K562 (cell line): ENCODE results near the gene HIRIP3. TPM values are rescaled to one million over a fixed set of nuclear protein-coding genes. Genes with fewer than 3 reads are reported as not detected.

ENCODE experiments used
- BRD9 ChIP-seq: fragments of 450-650 bp; IDR thresholded peaks from 2 replicates; pipeline ENCODE4 v1.6.1; 2018; ENCODE audit warnings: low read depth; ENCODE audit not compliant: partially characterized antibody
- CCNT2 ChIP-seq: IDR thresholded peaks from 2 replicates; pipeline ENCODE4 v1.6.1; 2011; ENCODE audit warnings: borderline replicate concordance, low read depth, mild to moderate bottlenecking, moderate library complexity, mixed read lengths, low read length; ENCODE audit not compliant: insufficient read length; ENCODE audit errors: extremely low read depth
- CHCHD3 ChIP-seq: fragments of 250-450 bp; sonication (Bioruptor Pico); IDR thresholded peaks from 2 replicates; pipeline ENCODE4 v2.1.2; 2022; ENCODE audit warnings: mild to moderate bottlenecking
- CHD4 ChIP-seq: fragments of 200-600 bp; sonication (generic); IDR thresholded peaks from 3 replicates; pipeline ENCODE4 v1.6.1; 2012; ENCODE audit warnings: low read depth, mild to moderate bottlenecking, mixed read lengths, low read length, inconsistent platforms; ENCODE audit not compliant: insufficient read depth, insufficient replicate concordance, poor library complexity, severe bottlenecking
- COPS2 ChIP-seq: fragments of 450-650 bp; conservative IDR thresholded peaks from 2 replicates; pipeline ENCODE4 v1.6.1; 2016; ENCODE audit warnings: mild to moderate bottlenecking, moderate library complexity
- CXXC5 ChIP-seq: fragments of 250-450 bp; sonication (Bioruptor Pico); IDR thresholded peaks from 2 replicates; pipeline ENCODE4 v1.8.0; 2022; ENCODE audit warnings: inconsistent platforms, mild to moderate bottlenecking, moderate library complexity
- DPF2 ChIP-seq: fragments of 450-650 bp; IDR thresholded peaks from 2 replicates; pipeline ENCODE4 v1.6.1; 2016
- ESRRA ChIP-seq: fragments of 450-650 bp; IDR thresholded peaks from 2 replicates; pipeline ENCODE4 v1.6.1; 2014; ENCODE audit warnings: low read depth, mild to moderate bottlenecking, moderate library complexity, borderline replicate concordance
- FUS ChIP-seq: fragments of 200-400 bp; formaldehyde crosslinking; optimal IDR thresholded peaks from 2 replicates; pipeline ENCODE3; 2017; ENCODE audit warnings: low read depth, low read length
- HDAC2 ChIP-seq: fragments of 450-650 bp; IDR thresholded peaks from 2 replicates; pipeline ENCODE4 v1.6.1; 2016; ENCODE audit warnings: mild to moderate bottlenecking
- MAFK ChIP-seq: IDR thresholded peaks from 2 replicates; pipeline ENCODE4 v1.6.1; 2011; ENCODE audit warnings: low read length, improper control_type of control experiment
- NBN ChIP-seq: fragments of 450-650 bp; IDR thresholded peaks from 2 replicates; pipeline ENCODE4 v1.6.1; 2016; ENCODE audit warnings: low read depth, mild to moderate bottlenecking
- NFYB ChIP-seq: IDR thresholded peaks from 2 replicates; pipeline ENCODE4 v1.6.1; 2011; ENCODE audit warnings: mild to moderate bottlenecking, moderate library complexity; ENCODE audit not compliant: insufficient read length; ENCODE audit errors: extremely low read depth
- POLR2B ChIP-seq: fragments of 450-650 bp; IDR thresholded peaks from 2 replicates; pipeline ENCODE4 v1.6.1; 2018; ENCODE audit warnings: low read depth; ENCODE audit not compliant: partially characterized antibody
- RAD21 ChIP-seq, 2 experiments: fragments of 250-450 bp in 1 of 2; fragments of 450-650 bp in 1 of 2; sonication (Bioruptor Pico) in 1 of 2; formaldehyde crosslinking in 1 of 2; IDR thresholded peaks in 1 of 2; conservative IDR thresholded peaks in 1 of 2; 2 replicates each; pipeline versions ENCODE4 v1.4.0 to v1.8.0; 2020 to 2022; ENCODE audit warnings: mild to moderate bottlenecking in 2 of 2, moderate library complexity in 1 of 2
- RCOR1 ChIP-seq, 2 experiments: IDR thresholded peaks; 2 replicates each; pipeline ENCODE4 v1.6.1; 2012; ENCODE audit warnings: low read depth in 2 of 2, low read length in 2 of 2, borderline replicate concordance in 1 of 2, improper control_type of control experiment in 1 of 2
- TAF1 ChIP-seq: IDR thresholded peaks from 2 replicates; pipeline ENCODE4 v1.6.1; 2011; ENCODE audit warnings: mild to moderate bottlenecking, low read length, moderate library complexity; ENCODE audit not compliant: insufficient read depth, control insufficient read depth, severe bottlenecking; ENCODE audit errors: extremely low read depth
- TARDBP ChIP-seq: fragments of 450-650 bp; IDR thresholded peaks from 2 replicates; pipeline ENCODE4 v1.6.1; 2016
- TBP ChIP-seq: optimal IDR thresholded peaks from 2 replicates; pipeline ENCODE3; 2011; ENCODE audit warnings: low read depth, low read length, improper control_type of control experiment
- TCF7L2 ChIP-seq: fragments of 150-350 bp; IDR thresholded peaks from 2 replicates; pipeline ENCODE4 v1.6.1; 2016; ENCODE audit warnings: low read depth, mild to moderate bottlenecking, low read length, moderate library complexity
- XRCC5 ChIP-seq: fragments of 200-400 bp; formaldehyde crosslinking; IDR thresholded peaks from 2 replicates; pipeline ENCODE4 v1.6.1; 2017; ENCODE audit warnings: low read depth, mild to moderate bottlenecking, low read length
- ZBED1 ChIP-seq: IDR thresholded peaks from 2 replicates; pipeline ENCODE4 v1.6.1; 2014
- ZBTB7A ChIP-seq: IDR thresholded peaks from 2 replicates; pipeline ENCODE4 v1.6.1; 2011; ENCODE audit warnings: low read depth, mild to moderate bottlenecking, low read length, moderate library complexity, borderline replicate concordance; ENCODE audit not compliant: control insufficient read depth
- ZC3H11A ChIP-seq: IDR thresholded peaks from 2 replicates; pipeline ENCODE4 v1.6.1; 2012; ENCODE audit warnings: low read depth, low read length, improper control_type of control experiment
- polyA plus RNA-seq, 8 experiments: library from polyadenylated mRNA; depleted of rRNA in 4 of 8; stranded (reverse) in 5 of 8; unstranded in 3 of 8; fragments of >200 nt; fragmentation: Nextera tagmentation in 2 of 8; fragmentation: Illumina TruSeq in 1 of 8; extraction: Ambion mirVana in 2 of 8; extraction: Trizol in 1 of 8; gene quantifications; 2 replicates each; pipeline versions ENCODE4 v1.2.1 to v1.2.3, GENCODE V29; 2011 to 2014; ENCODE audit warnings: inconsistent platforms in 1 of 8, missing spikeins in 1 of 8
- total RNA-seq, 7 experiments: library from RNA; depleted of rRNA in 6 of 7; stranded (reverse); fragments of >200 nt in 6 of 7; fragmentation: Illumina TruSeq in 2 of 7; extraction: Trizol in 2 of 7; gene quantifications; 2 replicates each; pipeline versions ENCODE4 v1.2.1 to v1.2.3, GENCODE V29; 2011 to 2021; ENCODE audit warnings: low replicate concordance in 1 of 7
- TF ChIP-seq, protein P1 (sequence below): sonication (generic); formaldehyde crosslinking; IDR thresholded peaks from 2 replicates; pipeline ENCODE4 v1.5.0; 2020; ENCODE audit warnings: missing genetic modification reagents
- TF ChIP-seq, protein P2 (sequence below), 2 experiments: fragments of 200-800 bp in 1 of 2; sonication (Bioruptor generic) in 1 of 2; sonication (generic) in 1 of 2; formaldehyde crosslinking in 1 of 2; IDR thresholded peaks in 1 of 2; conservative IDR thresholded peaks in 1 of 2; 2 replicates each; pipeline versions ENCODE4 v1.5.0 to v1.6.1; 2016 to 2020; ENCODE audit warnings: missing compliant biosample characterization in 1 of 2, missing genetic modification characterization in 1 of 2, missing genetic modification reagents in 1 of 2

Gene HIRIP3
- total and polyA plus RNA-seq, 9 of the 15 experiments (the other 6 are each of a cell fraction or from before 2014, with no cell fraction given): 3.3 to 38.2 (median 18.2) TPM

DNA sequence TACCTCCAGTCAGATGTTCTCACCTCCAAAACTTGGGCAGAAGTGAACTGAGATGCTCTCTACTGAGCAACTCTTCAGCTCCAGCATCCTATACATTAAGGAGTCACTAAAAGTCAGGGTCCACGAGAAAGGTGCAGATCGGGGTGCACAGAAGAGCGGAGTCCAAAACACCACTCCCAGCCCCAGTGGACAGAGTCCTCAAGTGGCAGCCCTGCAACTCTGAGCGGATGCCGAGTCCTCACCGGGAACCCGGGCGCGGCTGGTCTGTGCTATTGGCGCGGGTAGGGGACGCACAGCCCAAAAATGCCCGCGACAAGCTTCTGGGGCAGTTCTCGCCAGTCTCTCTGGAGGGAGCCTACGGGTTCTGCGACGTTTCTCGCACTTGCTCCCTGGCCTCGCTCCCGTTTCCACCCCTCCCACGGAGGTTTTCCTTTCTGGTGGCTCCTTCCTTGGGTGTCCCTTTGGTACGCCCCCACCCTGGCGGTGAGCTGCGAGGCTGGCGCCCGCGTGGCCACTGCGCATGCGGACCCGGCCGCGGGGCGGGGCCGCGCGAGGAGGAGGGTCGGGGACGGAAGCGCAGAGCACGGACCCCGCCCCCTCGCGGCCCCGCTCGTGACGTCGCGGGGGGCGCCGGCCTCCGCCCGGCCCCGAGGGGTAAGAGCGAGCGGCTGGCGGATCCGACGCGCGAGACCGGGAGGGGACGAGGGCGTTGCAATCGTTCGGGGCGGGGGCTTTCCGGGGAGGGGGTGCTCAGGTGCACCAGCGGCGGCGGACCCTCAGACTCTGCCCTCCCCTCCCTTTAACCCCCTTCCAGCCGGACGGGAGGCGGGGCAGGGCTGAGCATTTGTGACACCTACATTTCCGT lies 33.7 kb downstream of the HIRIP3 start, which contains the start of gene TMEM219 (continued):
- TF ChIP-seq ZC3H11A: no peak
- no peak for TF ChIP-seq COPS2
- TF ChIP-seq NFYB: no peak
- 0 out of 2 replicates have a peak, but pooled peaks have one; percentile 39 for TF ChIP-seq HDAC2
- no peak for TF ChIP-seq BRD9
- peak; percentile 84 for TF ChIP-seq TCF7L2
- peak; percentile 63 for TF ChIP-seq POLR2B
- TF ChIP-seq NBN: 0 out of 2 replicates have a peak, but pooled peaks have one; percentile 31
- peak; percentile 61; the same call in 1 of the 2 replicates for TF ChIP-seq ESRRA
- TF ChIP-seq RAD21 (CRISPR knock-in tag; conservative IDR thresholded peaks at IDR 0.05 in 1 of 2, IDR thresholded peaks at IDR 0.05 in 1 of 2): peak in 1 of 2 experiments; percentile 20; a peak in 2 of 4 replicates
- peak; percentile 64; the same call in 1 of the 2 replicates for TF ChIP-seq XRCC5
- TF ChIP-seq, protein P1, sequence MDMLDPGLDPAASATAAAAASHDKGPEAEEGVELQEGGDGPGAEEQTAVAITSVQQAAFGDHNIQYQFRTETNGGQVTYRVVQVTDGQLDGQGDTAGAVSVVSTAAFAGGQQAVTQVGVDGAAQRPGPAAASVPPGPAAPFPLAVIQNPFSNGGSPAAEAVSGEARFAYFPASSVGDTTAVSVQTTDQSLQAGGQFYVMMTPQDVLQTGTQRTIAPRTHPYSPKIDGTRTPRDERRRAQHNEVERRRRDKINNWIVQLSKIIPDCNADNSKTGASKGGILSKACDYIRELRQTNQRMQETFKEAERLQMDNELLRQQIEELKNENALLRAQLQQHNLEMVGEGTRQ (CRISPR knock-in tag): 0 out of 2 replicates have a peak, but pooled peaks have one; percentile 19
- no peak for TF ChIP-seq FUS
- TF ChIP-seq CHD4: peak; percentile 65
- TF ChIP-seq TAF1: peak; percentile 53
- peak; percentile 69 for TF ChIP-seq TBP
- peak; percentile 97 for TF ChIP-seq ZBTB7A
- no peak for TF ChIP-seq RCOR1 (IDR thresholded peaks at IDR 0.05; ENCODE audit: borderline replicate concordance in 1 of 2, low read depth in 2 of 2, low read length in 2 of 2)
- TF ChIP-seq CXXC5 (CRISPR knock-in tag): peak; percentile 78
- no peak for TF ChIP-seq DPF2
- TF ChIP-seq, protein P2, sequence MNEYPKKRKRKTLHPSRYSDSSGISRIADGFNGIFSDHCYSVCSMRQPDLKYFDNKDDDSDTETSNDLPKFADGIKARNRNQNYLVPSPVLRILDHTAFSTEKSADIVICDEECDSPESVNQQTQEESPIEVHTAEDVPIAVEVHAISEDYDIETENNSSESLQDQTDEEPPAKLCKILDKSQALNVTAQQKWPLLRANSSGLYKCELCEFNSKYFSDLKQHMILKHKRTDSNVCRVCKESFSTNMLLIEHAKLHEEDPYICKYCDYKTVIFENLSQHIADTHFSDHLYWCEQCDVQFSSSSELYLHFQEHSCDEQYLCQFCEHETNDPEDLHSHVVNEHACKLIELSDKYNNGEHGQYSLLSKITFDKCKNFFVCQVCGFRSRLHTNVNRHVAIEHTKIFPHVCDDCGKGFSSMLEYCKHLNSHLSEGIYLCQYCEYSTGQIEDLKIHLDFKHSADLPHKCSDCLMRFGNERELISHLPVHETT (CRISPR knock-in tag; conservative IDR thresholded peaks at IDR 0.05 in 1 of 2, IDR thresholded peaks at IDR 0.05 in 1 of 2): 0 out of 4 replicates have a peak, but pooled peaks of 1 of the 2 experiments have one; percentile 54
- peak; percentile 58 for TF ChIP-seq CCNT2
- TF ChIP-seq CHCHD3 (CRISPR knock-in tag): no peak
- no peak for TF ChIP-seq MAFK
- TF ChIP-seq ZBED1: 0 out of 2 replicates have a peak, but pooled peaks have one; percentile 59
- peak; percentile 68; the same call in 1 of the 2 replicates for TF ChIP-seq TARDBP
